Spleen (tissue), 7 donors: ENCODE measurements around the gene ATP1B3.

Experiments
- CTCF ChIP-seq, 11 experiments: fragments of 200-600 bp in 7 of 11; fragments of 450-650 bp in 4 of 11; sonication (generic) in 4 of 11; IDR thresholded peaks in 8 of 11; conservative IDR thresholded peaks in 3 of 11; 1 replicate in 7 of 11; 2 replicates in 4 of 11; pipeline versions ENCODE4 v1.4.0 to v1.8.0; 2016 to 2021; ENCODE audit warnings: antibody characterized with exemption in 11 of 11, inconsistent platforms in 4 of 11, mild to moderate bottlenecking in 1 of 11
- POLR2AphosphoS5 ChIP-seq, 3 donors: sonication (generic); formaldehyde crosslinking; IDR thresholded peaks; one replicate each; pipeline ENCODE4 v1.5.1; 2017; ENCODE audit warnings: antibody characterized with exemption in 3 of 3
- donor health status: DM: no; HTN: no; CAD: no; lungs with moderate emphysema.
- donor health status: DM: no; HTN: no; CAD: no.
- donor health status: DM: no; HTN: no; CAD: no.

- no peak for TF ChIP-seq CTCF (IDR thresholded peaks at IDR 0.05 in 8 of 11, conservative IDR thresholded peaks at IDR 0.05 in 3 of 11)
- TF ChIP-seq POLR2AphosphoS5 (IDR thresholded peaks at IDR 0.05) = no peak
Measured at GRCh38 chr3:141839389-141839788, 37.1 kb upstream of the ATP1B3 start.
